GM21381 (cell line): ENCODE measurements around the gene PPM1M.

Experiments used
- ATAC-seq: cut with Tn5 transposase; IDR thresholded peaks from one replicate; pipeline ENCODE4 v1.9.1; 2021; ENCODE audit warnings: mild to moderate bottlenecking, moderate library complexity; ENCODE audit not compliant: unreplicated experiment

The PPM1M gene, protein sequence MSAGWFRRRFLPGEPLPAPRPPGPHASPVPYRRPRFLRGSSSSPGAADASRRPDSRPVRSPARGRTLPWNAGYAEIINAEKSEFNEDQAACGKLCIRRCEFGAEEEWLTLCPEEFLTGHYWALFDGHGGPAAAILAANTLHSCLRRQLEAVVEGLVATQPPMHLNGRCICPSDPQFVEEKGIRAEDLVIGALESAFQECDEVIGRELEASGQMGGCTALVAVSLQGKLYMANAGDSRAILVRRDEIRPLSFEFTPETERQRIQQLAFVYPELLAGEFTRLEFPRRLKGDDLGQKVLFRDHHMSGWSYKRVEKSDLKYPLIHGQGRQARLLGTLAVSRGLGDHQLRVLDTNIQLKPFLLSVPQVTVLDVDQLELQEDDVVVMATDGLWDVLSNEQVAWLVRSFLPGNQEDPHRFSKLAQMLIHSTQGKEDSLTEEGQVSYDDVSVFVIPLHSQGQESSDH

GRCh38 chr3:52245322-52246263, at the start of gene PPM1M:
Gene PPM1M, plus strand, starts transcription at chr3:52245759. Its CDS starts 66 bp downstream, at chr3:52245825.
- ATAC-seq: peak; percentile 33

DNA sequence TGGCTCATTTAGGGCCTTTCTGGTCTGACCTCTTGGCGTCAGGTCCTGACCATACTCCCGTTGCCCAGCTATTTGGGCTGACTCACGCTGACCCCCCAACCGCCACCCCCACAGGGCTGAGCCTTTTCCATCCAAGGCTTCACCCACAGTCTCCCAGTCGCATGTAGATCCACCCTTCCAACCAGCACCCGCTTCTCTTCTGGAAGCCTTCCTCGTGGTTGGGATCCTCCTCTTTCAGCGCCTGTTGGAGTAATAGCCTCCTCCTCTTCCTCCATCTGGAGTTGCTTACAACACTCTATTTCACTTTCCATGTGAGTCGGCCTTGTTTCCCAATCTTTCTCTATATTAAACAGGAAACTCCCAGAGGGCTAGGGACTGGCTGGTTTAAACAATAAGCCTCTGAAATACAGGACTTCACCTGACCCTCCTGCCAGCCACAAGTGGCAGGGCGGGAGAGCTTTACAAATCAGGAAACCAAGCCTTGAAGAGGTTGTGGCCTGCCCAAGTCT, 49.7 kb upstream of the PPM1M start:
- ATAC-seq: no peak

DNA sequence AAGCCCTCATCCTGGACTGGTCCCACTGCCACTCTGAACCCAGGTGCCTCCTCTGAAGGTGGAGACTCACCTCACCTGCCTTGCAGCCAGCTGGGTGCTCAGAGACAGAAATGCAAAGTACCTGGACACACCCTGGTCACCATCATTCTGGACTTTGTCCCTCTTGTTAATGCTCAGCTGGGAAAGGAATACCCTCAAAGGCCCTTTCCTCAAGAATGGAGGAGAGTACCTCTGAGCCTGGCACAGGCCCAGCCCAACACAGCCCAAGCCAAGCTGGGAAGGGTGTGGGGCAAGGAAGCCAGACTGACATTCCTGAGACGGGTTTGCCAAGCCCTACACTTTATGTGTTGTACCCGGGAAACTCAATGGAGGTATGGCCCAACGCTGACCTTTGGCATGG, 48.6 kb upstream of the PPM1M start:
- ATAC-seq: no peak

DNA sequence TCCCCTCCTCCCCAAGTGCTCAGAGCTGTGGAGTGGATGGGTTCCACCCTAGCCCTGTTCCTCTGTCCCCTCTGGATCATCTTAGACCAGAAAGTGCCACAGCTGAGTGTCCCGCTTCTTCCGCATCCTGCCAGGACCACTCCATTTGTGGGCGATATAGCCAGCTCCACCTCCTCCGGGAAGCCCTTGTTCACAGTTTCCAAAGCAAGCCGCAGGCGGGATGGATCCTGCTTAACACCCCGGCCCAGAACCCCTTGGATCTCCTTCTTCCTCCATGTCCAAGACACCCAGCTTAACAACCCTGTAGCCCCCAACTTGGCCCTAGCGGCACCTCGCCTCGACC, 48.1 kb upstream of the PPM1M start:
- ATAC-seq: no peak

GRCh38 chr3:52197842-52198625, 47.5 kb upstream of the PPM1M start, which contains the start of gene ALAS1:
Gene ALAS1, plus strand, starts transcription at chr3:52198160. Its CDS starts 1,082 bp downstream, at chr3:52199242.
- ATAC-seq: peak; percentile 87

DNA sequence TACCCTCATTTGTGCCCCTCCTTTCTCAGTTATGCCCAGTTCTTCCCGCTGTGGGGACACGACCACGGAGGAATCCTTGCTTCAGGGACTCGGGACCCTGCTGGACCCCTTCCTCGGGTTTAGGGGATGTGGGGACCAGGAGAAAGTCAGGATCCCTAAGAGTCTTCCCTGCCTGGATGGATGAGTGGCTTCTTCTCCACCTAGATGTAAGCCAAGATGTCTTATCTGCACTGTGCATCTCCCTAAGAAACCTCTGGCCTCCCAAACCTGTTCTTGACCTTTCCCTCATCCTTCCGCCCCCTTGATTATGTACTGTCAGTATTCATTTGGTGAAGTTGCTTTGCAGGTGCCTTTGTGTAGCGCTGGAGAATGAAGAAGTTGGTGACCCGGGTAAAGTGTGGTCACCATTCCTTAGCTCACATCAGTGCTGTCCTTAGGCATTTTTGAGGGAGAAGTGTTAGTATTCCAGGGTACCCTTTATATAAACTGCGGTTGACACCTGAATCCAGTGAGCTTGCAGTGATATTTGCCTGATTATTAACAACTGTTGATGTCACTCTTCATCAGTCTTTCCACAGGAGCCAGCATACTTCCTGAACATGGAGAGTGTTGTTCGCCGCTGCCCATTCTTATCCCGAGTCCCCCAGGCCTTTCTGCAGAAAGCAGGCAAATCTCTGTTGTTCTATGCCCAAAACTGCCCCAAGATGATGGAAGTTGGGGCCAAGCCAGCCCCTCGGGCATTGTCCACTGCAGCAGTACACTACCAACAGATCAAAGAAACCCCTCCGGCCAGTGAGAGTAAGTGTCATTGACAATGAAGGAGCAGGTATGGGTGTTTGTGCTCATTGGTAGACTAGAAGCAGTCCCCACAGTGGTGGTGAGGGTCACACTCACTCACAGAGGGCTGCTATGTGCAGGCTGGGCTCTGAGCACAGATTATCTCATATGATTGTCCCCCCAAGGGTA, 46.6 kb upstream of the PPM1M start:
- no peak for ATAC-seq

- no peak for ATAC-seq
Observed at GRCh38 chr3:52200981-52201679, 44.4 kb upstream of the PPM1M start.

DNA sequence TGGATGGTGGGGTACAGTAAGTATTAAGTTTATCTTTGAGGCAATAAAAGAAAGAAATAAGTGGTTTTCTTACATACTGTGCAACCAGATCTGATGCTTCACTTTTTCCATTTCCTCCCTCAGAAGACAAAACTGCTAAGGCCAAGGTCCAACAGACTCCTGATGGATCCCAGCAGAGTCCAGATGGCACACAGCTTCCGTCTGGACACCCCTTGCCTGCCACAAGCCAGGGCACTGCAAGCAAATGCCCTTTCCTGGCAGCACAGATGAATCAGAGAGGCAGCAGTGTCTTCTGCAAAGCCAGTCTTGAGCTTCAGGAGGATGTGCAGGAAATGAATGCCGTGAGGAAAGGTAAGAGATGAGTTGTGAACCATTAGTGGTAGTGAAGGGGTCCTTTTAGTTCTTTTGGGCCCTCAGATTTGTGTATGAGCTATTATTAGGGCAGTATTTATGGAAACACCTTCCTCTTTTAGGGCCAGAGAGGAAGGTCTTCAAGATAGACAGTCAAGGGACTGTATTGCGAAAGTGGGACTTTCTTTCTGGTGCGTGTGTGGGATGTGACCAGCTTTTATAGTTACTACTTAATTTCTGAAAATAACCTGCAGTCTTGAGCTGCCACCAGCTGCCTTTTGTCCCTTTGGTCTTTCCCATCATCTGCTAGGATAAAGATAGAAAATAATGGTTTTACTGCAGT, 43.0 kb upstream of the PPM1M start:
- ATAC-seq: no peak

DNA sequence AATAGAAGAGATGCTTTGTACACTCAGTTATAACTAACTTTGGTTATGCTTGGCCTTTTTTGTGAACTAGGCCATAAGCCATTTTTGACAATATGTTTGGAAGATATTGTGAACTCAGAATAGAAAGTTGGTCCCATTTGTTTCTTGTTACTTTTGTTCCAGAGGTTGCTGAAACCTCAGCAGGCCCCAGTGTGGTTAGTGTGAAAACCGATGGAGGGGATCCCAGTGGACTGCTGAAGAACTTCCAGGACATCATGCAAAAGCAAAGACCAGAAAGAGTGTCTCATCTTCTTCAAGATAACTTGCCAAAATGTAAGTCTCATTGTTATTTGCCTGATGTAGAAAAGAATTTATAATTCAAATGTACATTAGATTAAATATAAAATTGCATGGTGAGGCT, 41.9 kb upstream of the PPM1M start:
- no peak for ATAC-seq

GRCh38 chr3:52204337-52205073, 41.1 kb upstream of the PPM1M start:
- no peak for ATAC-seq

DNA sequence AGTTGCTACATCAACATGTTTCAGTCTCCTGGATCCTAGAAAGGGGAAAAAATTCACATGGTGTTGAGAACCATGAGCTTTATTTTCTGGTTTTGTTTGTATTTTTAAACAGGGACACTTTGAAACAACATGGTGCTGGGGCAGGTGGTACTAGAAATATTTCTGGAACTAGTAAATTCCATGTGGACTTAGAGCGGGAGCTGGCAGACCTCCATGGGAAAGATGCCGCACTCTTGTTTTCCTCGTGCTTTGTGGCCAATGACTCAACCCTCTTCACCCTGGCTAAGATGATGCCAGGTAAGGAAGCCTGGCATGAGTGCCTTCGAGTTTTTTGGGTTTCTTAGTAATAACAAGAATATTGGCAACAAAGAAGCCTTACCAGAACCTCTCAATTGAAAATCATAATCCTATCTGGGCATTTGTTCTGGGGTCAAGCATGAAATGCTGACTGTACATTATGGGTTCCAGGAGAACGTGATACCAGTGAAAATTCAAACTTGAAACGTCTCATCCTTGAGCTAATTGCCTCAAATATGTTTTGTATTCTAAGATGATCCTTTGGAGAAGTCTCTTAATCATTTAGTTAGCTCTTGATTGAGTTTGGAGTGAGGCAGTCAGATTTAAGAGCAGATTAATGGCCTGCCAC, 39.7 kb upstream of the PPM1M start:
- ATAC-seq: no peak

DNA sequence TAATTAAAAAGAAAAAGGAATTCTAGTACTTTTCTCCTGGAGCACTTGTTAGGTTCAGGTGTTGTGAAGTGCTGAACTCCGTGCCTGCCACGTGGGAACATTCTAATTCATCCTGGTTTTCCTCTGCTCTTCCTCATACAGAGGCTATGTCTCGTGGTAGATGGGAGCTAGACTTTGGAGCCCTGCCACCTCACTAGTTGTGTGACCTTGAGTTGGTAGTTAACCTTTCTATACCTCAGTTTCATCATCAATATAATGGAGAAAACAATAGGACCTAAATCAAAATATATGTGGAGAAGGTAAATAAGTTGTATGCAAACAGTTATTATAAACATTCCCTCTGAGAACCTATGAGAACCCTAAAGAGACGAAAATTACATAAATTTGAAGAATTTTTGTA, 37.0 kb upstream of the PPM1M start:
- ATAC-seq: no peak

DNA sequence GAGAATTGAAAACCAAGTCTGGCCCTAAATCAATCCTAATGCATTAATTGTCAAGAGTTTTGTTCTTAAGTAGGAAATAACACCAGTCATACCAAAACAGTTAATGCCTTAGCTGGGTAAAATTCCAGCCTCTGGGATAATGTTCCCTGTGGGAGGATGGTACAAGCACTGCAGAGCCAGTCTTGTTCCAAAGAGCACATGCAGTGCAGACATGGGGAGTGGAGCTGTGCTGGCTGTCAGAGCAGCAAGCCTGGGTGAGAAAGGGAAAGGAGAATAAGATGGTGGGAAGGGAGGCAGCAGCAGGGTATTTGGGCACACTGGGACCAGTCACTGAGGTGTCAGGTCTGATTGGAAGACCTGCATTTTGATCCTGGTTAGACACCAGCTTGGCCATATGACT, 35.5 kb upstream of the PPM1M start:
- ATAC-seq: no peak

DNA sequence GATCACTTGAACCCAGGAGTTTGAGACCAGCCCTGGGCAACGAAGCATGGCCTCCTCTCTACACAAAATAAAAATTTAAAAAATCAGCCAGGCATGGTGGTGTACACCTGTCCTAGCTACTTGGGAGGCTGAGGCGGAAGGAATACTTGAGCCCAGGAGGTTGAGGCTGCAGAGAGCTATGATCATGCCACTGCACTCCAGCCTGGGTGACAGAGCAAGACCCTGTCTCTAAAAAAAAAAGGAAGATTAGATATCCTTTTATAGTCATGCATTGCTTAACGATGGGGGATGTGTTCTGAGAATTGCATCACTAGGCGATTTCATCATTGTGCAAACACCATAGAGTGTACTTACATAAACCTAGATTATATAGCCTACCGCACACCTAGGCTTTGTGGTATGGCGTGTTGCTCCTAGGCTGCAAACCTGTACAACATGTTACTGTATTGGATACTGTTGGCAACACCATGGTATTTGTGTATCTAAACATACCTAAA, 35.0 kb upstream of the PPM1M start:
- no peak for ATAC-seq

GRCh38 chr3:52211268-52211891, 34.2 kb upstream of the PPM1M start:
- no peak for ATAC-seq

DNA sequence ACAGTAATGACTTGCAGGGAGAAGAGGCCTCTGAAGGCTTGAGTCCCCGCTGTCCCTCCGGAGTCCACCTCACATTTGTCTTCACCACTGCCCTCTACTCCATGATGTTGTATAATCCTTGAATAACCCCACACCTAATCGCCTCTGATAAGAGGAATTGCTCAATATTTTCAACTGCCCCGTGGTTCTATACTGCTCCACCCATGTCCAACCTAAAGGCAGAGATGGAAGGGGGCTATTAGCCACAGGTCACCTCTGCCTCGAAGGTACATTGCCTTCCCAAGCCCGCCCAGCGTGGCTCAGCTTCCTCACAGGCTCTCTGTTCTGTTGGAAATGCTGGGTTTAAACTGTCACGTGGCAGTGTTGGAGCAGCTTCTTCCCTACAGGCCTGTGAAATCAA, 32.6 kb upstream of the PPM1M start:
- ATAC-seq: no peak

GRCh38 chr3:52213901-52214300, 31.7 kb upstream of the PPM1M start:
- ATAC-seq: no peak
